HG03095 (cell line): ENCODE results near the gene PCED1B.

Source experiments
- ATAC-seq: cut with Tn5 transposase; IDR thresholded peaks from one replicate; pipeline ENCODE4 v1.9.1; 2021; ENCODE audit warnings: moderate library complexity; ENCODE audit not compliant: unreplicated experiment

Gene PCED1B

DNA sequence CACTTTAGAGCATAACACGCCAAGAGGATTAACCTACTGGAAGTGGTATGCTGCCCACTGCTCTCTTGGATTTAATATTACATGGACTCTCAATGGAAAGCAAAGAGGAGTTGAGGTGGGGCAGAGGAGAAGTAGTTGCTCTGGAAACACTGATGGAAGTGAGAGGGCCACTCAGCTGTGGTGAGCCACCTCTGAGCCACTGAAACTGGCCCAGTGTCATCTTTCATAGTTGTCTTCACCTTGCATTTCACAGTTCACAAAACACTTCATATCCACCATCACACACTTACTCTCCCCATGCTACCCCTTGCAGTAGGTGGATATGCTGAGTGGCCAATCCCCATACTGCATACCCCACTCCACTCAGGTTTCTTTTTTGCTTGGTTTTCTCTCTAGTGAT lies 12.2 kb upstream of the PCED1B start:
- no peak for ATAC-seq

DNA sequence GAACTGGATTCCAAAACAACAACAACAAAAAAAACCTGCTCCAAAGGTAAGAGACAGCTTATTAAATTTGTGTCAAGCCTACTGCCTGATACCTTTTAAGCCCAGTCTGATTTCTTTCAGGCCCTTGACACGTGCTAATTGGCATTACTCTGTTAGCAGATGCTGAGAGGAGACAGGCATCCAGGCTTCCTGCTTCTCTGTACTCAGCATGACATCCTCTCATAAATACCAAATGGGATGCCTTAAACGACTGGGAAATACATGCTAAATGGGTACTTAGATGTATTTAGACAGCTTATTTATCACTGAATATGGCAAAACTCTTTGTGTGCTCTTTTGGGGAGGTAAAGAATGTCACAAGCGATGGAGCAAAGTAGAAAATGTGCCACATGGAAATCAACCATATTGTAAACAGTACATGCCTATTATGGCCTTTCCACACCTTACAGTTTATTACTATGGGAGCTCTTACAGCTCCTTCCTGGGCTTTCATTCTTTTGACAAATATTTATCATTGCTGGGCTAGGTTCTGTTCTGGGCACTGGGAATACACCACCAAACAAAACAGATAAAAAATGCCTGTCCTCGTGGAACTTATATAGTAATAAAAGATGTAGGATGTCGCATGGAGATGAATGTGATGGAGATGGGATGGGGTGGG lies 11.5 kb upstream of the PCED1B start:
- ATAC-seq: no peak

DNA sequence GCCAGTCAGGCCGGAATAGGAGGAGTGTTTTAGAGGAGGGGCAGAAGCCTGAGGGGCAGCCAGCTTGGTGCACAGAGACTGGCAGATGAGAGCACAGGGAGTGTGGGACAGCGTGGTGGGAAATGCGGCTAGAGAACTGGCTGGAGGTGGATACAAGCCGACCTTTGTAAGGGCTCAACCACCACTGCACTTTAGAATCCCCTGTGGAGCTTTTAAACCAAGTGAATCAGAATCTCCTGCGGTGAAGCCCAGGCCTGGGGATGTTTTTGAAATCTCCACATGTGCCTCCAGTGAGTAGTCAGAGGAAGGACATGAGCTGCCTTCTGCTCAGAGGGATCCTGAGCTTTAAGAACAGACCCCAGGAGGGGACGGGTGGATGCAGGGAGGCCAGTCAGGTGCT lies 10.9 kb upstream of the PCED1B start:
- no peak for ATAC-seq

DNA sequence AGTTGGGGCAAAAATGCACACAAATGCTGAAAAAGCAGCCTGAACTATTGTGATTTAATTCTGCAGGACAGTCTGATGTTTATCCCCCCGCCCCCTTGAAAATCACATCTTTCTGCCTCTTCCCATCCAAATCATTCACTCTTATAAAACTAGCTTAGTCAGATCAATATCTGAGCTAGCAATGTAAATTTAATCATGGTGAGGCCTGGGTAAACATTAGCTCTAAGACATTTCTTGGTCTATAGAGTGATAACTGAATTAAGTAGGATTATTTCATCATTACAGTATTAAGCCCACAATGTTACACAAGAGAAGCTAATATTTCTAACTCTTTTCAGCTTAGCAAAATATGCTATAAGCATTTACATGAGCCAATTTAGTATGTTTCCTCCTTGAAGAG lies 9.1 kb upstream of the PCED1B start:
- no peak for ATAC-seq

DNA sequence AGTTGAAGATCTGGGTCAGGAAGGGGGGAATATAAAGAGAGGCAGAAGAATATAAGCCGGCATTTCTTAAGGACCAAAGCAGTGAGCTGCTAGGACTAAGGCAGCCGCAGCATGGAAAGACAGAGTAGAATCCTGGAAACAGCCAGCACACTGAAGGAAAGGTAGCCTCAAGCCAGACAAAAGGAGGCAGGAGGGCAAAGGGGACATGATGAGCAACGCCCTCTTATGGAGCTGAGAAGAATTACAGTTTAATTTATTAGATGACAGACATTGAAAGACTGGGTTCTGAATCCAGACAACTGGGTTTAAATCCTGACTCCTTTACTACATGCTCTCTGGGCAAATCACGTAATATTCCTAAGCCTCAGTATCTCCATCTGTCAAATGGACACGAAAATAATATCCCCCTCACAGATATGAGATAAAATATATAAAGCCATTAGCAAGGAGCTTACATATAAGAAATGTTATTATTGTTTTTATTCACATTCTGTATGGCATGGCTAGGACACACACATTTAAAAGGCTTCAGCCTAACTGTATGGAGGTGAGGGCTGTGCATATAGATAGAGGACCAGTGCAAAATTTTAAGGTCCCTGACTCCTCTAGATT lies 8.1 kb upstream of the PCED1B start:
- ATAC-seq: no peak

DNA sequence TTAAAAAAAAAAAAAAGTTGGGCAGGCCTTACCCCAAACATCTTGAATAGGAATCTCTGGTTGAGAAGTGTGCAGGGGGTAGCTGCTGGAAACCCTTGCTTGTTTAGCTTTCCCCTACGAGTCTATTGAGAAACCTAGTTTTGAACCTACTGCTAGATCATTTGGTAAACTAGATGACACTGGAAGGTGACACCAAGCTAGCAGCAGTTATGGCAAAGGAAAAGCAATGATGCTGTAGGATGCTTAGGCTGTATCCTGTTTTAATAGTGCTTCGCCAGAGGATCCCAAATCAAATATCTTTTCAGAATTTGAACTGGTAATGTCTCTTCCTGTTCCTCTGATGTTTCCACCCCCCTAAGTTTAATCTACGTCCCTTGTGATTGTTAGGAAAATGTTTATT lies 5.5 kb upstream of the PCED1B start:
- no peak for ATAC-seq

DNA sequence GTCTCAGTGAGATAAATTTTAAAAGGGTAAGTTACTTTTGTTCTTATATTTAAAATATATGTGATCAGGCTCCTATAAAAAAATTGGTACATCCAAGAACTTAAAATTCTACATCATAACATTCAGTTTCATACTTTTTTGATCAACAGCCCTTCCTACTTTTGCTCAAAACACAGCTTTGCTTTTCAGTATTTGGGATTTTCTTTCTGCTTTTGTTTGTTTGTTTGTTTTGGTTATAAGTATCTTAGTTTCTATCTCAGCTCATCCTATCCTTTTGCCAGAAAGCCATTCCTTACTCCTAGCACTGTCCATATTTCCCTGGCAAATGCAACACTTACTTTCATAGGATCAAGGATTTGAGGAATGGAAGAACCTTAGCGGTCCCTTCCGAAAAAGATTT lies 4.7 kb upstream of the PCED1B start:
- ATAC-seq: no peak

DNA sequence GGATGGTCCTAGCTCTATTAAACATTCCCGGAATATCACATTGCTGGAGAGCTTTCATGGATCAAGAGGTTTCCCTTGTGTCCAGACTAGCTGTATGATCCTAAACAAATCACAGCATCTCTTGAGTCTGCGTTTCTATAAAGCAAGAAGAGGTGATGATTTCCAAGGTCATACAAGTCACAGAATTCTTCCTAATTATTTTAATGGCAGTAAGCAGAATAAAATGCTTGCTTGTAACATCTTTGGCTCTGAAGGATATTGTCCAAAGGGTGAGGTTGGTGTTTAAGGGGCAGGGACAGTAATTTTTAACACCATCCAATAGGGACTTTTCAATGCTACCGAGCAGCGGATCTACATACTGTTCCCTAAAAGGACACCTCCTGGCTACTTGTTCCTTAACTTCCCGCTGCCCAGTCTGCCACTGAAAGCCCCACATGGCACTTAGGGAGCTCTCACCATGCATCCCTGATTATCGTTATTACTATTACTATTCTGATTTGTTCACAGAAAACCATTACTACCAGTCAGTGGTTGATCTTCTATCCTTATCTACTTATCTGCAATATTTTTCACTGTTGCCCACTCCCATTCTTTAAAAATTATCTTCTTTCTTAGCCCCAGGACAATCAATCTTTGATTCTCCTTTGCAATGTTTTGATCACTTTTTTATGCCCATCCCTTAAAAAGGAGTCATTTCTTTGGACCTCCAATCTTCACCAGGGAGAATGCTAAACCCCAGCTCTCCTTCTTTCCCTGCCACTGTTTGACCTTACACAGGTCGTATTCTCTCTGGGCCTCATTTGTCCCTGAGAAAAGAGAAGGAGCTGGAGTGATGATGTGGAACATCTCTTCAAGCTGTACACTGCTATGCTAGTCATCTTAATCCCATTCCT lies 4.0 kb upstream of the PCED1B start:
- no peak for ATAC-seq

DNA sequence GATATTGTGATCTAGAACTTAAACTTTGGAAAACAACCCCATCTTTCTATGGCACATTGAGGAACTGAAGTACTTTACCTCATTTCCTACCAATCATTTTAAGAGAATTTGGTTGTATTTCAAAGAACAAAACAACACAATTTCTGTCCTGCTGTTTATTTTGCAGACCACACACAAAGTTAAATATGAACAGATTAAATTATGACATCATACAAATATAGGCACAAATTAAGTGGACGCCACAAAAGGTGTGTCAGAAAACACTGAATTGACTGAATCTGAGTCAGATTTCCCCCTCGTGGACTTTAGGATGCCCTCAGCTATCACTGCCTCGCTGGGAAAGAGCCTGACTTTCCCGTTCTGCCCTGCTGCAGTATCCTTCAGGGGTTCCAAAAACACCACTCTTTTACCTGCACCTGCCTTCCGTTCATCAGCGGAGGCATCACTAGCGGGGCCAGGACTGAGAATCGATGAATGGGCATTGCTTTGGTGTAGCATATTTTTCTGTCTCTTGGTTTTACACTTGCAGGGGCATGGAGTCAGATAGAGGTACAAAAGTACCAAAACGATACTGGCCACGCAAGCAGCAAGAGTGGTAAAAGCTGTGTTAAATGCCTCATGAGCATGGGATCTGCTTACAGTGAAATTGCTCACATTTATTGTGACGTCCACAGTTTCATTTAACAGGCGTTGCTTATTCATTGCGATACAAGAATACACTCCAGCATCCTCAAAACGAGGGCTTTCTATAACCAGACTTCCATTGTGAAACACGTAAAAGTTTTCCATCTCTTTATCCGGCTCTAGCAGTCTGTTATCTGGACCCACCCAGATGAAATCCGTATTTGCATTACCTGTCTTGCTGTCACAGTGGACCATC lies 2.0 kb upstream of the PCED1B start:
- ATAC-seq: no peak

DNA sequence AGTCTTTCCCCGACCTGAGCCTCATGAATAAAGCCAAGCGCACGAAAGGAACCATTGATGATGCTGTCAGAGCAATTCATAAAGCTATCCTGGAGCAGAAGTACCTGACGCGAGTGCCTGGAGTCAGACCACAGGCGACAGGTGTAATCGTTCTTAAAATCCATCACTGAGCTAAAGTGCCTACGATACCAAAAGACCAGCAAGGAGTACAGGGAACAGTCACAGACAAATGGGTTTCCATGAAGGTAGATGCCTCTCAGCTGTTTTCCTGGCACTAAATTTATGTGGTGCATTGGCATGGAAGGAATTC lies 1.4 kb upstream of the PCED1B start:
- ATAC-seq: no peak

DNA sequence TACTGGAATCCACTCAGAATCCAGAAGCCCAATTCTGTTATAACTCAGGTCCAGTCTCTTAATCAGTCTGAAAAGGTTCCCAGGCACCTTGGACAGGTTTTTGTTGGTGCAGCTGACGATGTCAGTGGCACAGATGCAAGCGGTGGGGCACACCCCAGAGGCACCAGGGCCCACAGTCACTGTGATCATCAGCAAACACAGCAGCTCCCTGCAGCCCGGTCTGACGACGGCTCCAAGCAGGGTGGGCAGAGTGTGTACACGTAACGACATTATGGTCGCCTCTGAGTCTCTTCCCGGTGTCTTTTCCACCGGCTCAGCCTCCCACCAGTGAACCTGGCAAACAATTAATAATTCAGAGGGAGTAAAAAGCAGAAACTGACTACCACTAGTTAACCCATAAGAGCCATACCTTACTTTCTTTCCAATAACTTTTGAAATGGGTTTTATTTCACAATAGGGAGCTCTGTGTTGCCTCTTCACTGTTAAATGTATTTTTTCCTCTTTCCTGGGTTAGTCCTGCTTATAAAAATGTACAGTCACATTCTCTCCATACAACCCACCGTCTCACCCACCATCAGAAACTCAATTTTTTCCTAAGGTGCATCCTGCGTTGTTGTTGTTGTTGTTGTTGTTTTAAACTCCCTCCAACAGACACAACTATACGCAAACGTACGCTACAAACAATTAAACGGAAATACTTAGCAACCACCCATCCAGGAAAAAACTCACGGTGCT lies 521 bp upstream of the PCED1B start:
- ATAC-seq: no peak

DNA sequence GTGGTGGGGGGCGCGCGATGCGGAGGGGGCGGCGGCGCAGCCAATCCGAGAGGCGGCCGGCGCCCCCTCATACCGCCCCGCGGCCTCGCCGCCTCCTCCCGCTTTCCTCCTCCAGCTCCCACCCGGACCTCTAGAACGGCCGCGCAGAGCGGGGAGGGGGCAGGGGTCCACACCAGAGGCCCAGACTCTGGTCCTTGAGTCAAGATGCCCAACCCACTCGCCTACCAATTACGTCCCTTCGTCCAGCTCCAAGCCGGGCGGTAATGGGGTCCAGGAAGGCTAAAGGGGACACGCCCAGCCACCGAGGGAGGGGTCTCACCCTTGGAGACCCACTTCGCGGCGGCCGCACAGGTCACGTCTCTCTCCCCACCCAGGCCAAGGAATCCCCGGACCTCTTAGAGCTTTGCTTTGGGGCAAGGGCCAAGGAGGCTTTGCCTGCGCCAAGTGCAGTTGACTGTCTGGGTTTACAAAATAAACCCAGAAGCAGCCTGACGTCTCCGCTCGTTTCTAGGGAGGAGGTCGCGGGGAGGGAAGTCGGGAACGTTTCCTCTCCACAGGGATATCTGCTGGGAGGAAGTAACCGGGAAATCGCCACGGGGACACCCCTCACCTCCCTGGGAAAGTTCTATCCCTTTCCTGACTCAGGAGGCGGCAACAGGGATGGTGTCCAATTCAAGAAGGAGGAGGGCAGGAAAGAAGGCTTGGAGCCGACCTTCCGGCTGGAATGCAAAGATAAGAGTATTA lies 732 bp downstream of the PCED1B start:
- ATAC-seq: no peak

DNA sequence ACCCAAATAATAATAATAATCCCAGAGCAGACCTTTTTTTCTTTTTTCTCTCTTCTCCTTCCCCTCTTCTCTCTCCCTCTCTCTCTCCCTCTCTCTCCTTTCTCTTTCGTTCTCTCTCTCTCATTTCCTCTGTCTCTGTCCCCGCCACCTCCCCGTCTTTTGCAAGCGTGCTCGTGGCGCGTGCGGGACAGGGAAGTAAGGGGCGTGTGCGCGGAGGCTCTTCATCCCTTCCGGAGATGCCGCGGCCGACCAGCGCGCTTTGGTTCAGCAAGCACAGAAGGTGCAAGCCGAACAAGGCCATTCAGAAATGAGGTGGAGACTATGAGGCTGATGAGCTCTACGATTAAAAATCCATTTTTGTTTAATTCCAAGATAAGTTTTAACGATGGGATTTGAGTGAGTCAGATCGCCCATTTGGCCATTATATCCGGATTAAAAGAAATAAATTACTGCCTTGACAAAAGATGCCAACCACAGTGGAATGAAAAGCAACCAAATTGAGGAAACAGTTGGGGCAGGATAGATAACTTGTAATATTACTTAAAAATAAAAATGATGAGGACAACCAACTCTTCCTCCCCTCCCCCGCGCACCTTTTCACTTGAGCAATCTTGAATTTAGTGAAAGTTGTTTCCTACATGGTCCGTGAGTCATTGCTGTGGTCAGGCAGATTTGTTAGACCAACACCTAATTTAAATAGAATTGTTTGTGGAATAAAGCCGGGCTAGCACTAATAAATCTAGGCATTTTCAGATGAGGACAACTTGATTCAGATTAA lies 1.5 kb downstream of the PCED1B start:
- ATAC-seq: no peak

DNA sequence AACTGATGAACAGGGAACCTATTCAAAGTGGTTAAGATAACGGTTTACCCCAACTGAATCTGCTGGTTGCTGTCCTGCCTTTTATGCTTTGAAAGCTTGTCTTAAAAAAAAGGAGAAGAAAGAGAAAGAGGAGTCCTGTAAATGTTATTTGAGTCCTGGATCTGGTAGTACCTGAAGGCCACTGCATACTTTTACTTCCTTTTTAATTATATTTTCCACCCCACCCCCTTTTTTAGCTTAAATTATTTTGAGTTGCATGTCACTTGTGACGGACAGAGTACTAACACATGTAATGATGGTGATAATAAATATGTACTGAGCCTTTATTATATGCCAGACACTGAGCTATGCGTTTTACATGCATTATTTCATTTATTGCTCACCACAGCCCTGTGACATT lies 2.9 kb downstream of the PCED1B start:
- ATAC-seq: no peak

DNA sequence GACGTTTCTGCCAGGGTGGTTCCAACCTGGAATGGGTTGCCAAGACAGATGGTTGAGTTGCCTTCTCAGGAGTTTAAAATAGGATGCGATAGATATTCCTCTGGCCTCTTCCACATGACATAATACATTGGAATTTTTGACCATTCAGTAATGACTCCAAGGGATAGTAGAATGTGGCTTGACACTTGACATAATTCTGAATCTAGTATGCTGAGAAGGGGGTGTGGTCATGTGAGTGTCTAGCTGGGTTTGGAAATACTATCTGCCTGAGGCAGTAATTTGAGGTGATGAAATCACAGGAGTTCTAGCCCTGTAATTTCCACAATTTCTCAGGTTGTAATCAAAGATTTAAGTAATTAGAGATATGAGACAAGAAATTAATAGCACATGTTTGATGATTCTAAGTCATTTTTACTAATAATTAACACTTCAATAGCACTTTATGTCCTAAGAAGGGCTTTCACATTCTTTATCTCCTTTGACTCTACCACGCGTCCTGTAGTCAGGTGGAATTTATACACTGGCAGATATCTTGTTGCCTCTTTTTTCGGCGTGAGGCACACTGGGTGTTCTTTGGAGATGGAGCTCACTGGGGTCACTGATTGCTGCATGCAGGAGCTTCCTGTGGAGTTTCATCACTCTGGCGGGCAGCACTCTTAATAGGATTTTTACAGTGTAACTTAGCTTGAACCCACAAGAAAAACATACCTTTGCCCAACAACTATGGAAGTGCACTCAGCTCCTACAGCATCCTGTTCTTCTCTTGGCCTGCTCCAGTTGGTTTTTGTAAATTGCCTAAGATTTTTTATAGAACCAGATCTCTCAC lies 3.6 kb downstream of the PCED1B start:
- no peak for ATAC-seq

DNA sequence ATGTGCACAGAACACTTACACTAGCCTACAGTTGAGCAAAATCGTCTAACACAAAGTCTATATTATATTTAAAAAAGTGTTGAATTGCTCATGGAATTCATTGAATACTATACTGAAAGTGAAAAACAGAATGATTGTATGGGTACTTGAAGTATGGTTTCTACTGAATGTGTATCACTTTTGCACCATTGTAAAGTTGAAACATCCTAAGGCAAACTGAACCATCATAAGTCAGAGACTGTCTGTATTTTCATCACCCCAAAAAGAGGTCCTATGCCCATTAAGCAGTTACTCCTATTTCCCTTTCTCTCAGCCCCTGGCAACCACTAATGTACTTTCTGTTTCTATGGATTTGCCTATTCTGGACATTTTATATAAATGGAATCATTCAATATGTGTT lies 4.8 kb downstream of the PCED1B start:
- ATAC-seq: no peak

DNA sequence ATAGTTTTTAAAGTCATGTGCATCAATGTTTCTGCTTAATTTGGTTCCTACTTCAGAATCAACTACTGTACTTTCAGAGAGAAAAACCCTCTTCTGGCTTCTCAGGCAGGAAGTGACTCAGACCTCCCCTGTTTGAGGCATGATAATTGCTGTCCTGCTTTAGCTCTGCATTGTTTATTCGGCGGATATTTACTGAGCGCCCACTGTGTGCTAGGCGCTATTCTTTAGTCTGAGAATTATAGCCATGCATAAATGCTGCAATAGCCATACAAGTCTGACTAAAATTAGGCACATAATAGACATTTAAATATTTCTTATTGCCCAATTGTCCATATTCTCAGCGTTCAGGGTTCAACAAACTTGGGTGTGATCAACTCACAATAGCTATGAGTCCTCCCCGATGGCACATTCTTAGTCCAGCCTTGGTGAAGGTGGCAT lies 6.4 kb downstream of the PCED1B start:
- peak; percentile 52 for ATAC-seq

DNA sequence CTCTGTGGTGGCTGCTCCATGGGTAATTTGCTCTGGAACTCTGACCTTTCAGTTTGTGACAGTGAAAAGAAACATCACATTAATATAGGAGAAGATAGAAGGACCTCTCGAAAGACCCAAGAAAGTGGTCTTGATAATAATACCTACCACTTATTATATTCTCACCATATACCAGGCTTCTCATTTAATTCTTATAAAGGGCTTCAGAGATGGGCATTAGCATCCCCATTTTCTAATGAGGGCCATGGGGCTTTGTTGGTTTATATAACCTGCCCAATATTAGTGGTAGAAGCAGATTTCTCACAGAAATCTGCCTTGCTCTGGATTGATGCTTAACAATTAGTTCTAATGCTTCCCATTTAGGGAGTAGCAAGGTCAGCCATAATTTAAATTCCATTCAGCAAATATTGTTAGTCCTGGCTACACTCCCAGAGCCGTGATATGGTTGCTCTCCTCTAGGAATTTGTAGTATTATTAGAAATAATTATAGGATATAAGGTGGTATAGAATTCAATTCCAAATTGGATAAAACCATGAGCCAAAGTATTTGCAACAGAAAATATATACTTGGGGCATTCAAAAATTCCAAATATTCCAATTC lies 7.8 kb downstream of the PCED1B start:
- no peak for ATAC-seq
